Measurements from ENCODE around the gene USP6NL.

- TF ChIP-seq, protein P1, sequence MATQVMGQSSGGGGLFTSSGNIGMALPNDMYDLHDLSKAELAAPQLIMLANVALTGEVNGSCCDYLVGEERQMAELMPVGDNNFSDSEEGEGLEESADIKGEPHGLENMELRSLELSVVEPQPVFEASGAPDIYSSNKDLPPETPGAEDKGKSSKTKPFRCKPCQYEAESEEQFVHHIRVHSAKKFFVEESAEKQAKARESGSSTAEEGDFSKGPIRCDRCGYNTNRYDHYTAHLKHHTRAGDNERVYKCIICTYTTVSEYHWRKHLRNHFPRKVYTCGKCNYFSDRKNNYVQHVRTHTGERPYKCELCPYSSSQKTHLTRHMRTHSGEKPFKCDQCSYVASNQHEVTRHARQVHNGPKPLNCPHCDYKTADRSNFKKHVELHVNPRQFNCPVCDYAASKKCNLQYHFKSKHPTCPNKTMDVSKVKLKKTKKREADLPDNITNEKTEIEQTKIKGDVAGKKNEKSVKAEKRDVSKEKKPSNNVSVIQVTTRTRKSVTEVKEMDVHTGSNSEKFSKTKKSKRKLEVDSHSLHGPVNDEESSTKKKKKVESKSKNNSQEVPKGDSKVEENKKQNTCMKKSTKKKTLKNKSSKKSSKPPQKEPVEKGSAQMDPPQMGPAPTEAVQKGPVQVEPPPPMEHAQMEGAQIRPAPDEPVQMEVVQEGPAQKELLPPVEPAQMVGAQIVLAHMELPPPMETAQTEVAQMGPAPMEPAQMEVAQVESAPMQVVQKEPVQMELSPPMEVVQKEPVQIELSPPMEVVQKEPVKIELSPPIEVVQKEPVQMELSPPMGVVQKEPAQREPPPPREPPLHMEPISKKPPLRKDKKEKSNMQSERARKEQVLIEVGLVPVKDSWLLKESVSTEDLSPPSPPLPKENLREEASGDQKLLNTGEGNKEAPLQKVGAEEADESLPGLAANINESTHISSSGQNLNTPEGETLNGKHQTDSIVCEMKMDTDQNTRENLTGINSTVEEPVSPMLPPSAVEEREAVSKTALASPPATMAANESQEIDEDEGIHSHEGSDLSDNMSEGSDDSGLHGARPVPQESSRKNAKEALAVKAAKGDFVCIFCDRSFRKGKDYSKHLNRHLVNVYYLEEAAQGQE (IDR thresholded peaks at IDR 0.05; ENCODE audit: insufficient replicate concordance, low read depth) = no peak
- TF ChIP-seq, protein P2, sequence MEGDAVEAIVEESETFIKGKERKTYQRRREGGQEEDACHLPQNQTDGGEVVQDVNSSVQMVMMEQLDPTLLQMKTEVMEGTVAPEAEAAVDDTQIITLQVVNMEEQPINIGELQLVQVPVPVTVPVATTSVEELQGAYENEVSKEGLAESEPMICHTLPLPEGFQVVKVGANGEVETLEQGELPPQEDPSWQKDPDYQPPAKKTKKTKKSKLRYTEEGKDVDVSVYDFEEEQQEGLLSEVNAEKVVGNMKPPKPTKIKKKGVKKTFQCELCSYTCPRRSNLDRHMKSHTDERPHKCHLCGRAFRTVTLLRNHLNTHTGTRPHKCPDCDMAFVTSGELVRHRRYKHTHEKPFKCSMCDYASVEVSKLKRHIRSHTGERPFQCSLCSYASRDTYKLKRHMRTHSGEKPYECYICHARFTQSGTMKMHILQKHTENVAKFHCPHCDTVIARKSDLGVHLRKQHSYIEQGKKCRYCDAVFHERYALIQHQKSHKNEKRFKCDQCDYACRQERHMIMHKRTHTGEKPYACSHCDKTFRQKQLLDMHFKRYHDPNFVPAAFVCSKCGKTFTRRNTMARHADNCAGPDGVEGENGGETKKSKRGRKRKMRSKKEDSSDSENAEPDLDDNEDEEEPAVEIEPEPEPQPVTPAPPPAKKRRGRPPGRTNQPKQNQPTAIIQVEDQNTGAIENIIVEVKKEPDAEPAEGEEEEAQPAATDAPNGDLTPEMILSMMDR (IDR thresholded peaks at IDR 0.05; ENCODE audit: insufficient read depth, low read length) = no peak
Measured at GRCh38 chr10:11570751-11571150, 40.7 kb downstream of the USP6NL start.

Data from HL-60 (cell line).